K562 (cell line): ENCODE data around the gene TEX14. TPM values are rescaled to one million over a fixed set of nuclear protein-coding genes. Genes with fewer than 3 reads are reported as not detected.

Experiments
- ARID2 ChIP-seq: fragments of 450-650 bp; IDR thresholded peaks from 2 replicates; pipeline ENCODE4 v1.6.1; 2017; ENCODE audit warnings: antibody characterized with exemption, mild to moderate bottlenecking
- BMI1 ChIP-seq: fragments of 150-350 bp; IDR thresholded peaks from 2 replicates; pipeline ENCODE4 v1.6.1; 2014; ENCODE audit warnings: low read length
- E2F6 ChIP-seq, 2 experiments: IDR thresholded peaks; 2 replicates each; pipeline ENCODE4 v1.6.1; 2011; ENCODE audit warnings: borderline replicate concordance in 1 of 2, control low read depth in 1 of 2, low read depth in 1 of 2, low read length in 1 of 2, mild to moderate bottlenecking in 1 of 2, mixed read lengths in 1 of 2, moderate library complexity in 1 of 2; ENCODE audit not compliant: insufficient read depth in 1 of 2, insufficient read length in 1 of 2, poor library complexity in 1 of 2, severe bottlenecking in 1 of 2; ENCODE audit errors: extremely low read depth in 1 of 2
- FOXA1 ChIP-seq: fragments of 450-650 bp; IDR thresholded peaks from 2 replicates; pipeline ENCODE4 v1.6.1; 2016; ENCODE audit warnings: mild to moderate bottlenecking, borderline replicate concordance
- GATAD2A ChIP-seq: fragments of 450-650 bp; IDR thresholded peaks from 2 replicates; pipeline ENCODE4 v1.6.1; 2017
- HNRNPUL1 ChIP-seq: fragments of 200-400 bp; formaldehyde crosslinking; IDR thresholded peaks from 2 replicates; pipeline ENCODE4 v1.6.1; 2017; ENCODE audit warnings: low read length
- MTA1 ChIP-seq: fragments of 450-650 bp; IDR thresholded peaks from 2 replicates; pipeline ENCODE4 v1.6.1; 2017; ENCODE audit warnings: borderline replicate concordance
- NFYB ChIP-seq: IDR thresholded peaks from 2 replicates; pipeline ENCODE4 v1.6.1; 2011; ENCODE audit warnings: mild to moderate bottlenecking, moderate library complexity; ENCODE audit not compliant: insufficient read length; ENCODE audit errors: extremely low read depth
- RB1 ChIP-seq: fragments of 450-650 bp; IDR thresholded peaks from 2 replicates; pipeline ENCODE4 v1.6.1; 2017; ENCODE audit warnings: low read depth, mild to moderate bottlenecking
- RBM15 ChIP-seq: fragments of 200-400 bp; formaldehyde crosslinking; IDR thresholded peaks from 2 replicates; pipeline ENCODE4 v1.6.1; 2018; ENCODE audit warnings: mild to moderate bottlenecking, low read length, moderate library complexity; ENCODE audit not compliant: insufficient read depth
- RERE ChIP-seq: sonication (generic); formaldehyde crosslinking; IDR thresholded peaks from 2 replicates; pipeline ENCODE4 v1.8.0; 2023; ENCODE audit warnings: missing genetic modification reagents, mild to moderate bottlenecking, borderline replicate concordance
- TAL1 ChIP-seq: fragments of 450-650 bp; IDR thresholded peaks from 2 replicates; pipeline ENCODE4 v1.6.1; 2016; ENCODE audit warnings: mild to moderate bottlenecking
- TOE1 ChIP-seq, 2 experiments: fragments of 450-650 bp in 1 of 2; sonication (generic) in 1 of 2; formaldehyde crosslinking in 1 of 2; IDR thresholded peaks; 2 replicates each; pipeline versions ENCODE4 v1.7.1 to v1.8.0; 2016 to 2022; ENCODE audit warnings: borderline replicate concordance in 2 of 2, mild to moderate bottlenecking in 2 of 2, antibody characterized with exemption in 1 of 2, inconsistent platforms in 1 of 2, low read depth in 1 of 2, missing genetic modification reagents in 1 of 2, moderate library complexity in 1 of 2
- ZBED1 ChIP-seq: IDR thresholded peaks from 2 replicates; pipeline ENCODE4 v1.6.1; 2014
- ZBTB2 ChIP-seq: fragments of 450-650 bp; IDR thresholded peaks from 2 replicates; pipeline ENCODE4 v1.6.1; 2016; ENCODE audit warnings: antibody characterized with exemption
- ZNF232 ChIP-seq: sonication (generic); formaldehyde crosslinking; IDR thresholded peaks from 2 replicates; pipeline ENCODE4 v1.8.0; 2022; ENCODE audit warnings: mild to moderate bottlenecking, missing genetic modification reagents
- ZNF431 ChIP-seq: sonication (generic); formaldehyde crosslinking; IDR thresholded peaks from 2 replicates; pipeline ENCODE4 v1.8.0; 2022; ENCODE audit warnings: mild to moderate bottlenecking, missing genetic modification reagents
- ZNF449 ChIP-seq: fragments of 250-450 bp; sonication (Bioruptor Pico); IDR thresholded peaks from 2 replicates; pipeline ENCODE4 v1.8.0; 2022; ENCODE audit warnings: moderate library complexity, mild to moderate bottlenecking, inconsistent platforms
- polyA plus RNA-seq, 8 experiments: library from polyadenylated mRNA; depleted of rRNA in 4 of 8; stranded (reverse) in 5 of 8; unstranded in 3 of 8; fragments of >200 nt; fragmentation: Nextera tagmentation in 2 of 8; fragmentation: Illumina TruSeq in 1 of 8; extraction: Ambion mirVana in 2 of 8; extraction: Trizol in 1 of 8; gene quantifications; 2 replicates each; pipeline versions ENCODE4 v1.2.1 to v1.2.3, GENCODE V29; 2011 to 2014; ENCODE audit warnings: inconsistent platforms in 1 of 8, missing spikeins in 1 of 8
- total RNA-seq, 7 experiments: library from RNA; depleted of rRNA in 6 of 7; stranded (reverse); fragments of >200 nt in 6 of 7; fragmentation: Illumina TruSeq in 2 of 7; extraction: Trizol in 2 of 7; gene quantifications; 2 replicates each; pipeline versions ENCODE4 v1.2.1 to v1.2.3, GENCODE V29; 2011 to 2021; ENCODE audit warnings: low replicate concordance in 1 of 7

TEX14 gene
- total and polyA plus RNA-seq, 9 of the 15 experiments (the other 6 are each of a cell fraction or from before 2014, with no cell fraction given) = 0.05 to 0.12 (median 0.09) TPM; not detected in 1

- no peak for TF ChIP-seq TOE1 (IDR thresholded peaks at IDR 0.05; ENCODE audit: borderline replicate concordance)
- TF ChIP-seq TOE1 (CRISPR knock-in tag; IDR thresholded peaks at IDR 0.05; ENCODE audit: borderline replicate concordance, low read depth) = no peak
- TF ChIP-seq HNRNPUL1 = no peak
- TF ChIP-seq RBM15 = no peak
- no peak for TF ChIP-seq FOXA1
- TF ChIP-seq NFYB = no peak
- no peak for TF ChIP-seq MTA1
- TF ChIP-seq ZNF232 (CRISPR knock-in tag) = no peak
- no peak for TF ChIP-seq ZBTB2
- TF ChIP-seq ZBED1 = no peak
- no peak for TF ChIP-seq BMI1
- TF ChIP-seq ARID2 = no peak
- no peak for TF ChIP-seq TAL1
- no peak for TF ChIP-seq ZNF431 (CRISPR knock-in tag)
- no peak for TF ChIP-seq RERE (CRISPR knock-in tag)
- TF ChIP-seq GATAD2A = no peak
- TF ChIP-seq ZNF449 (CRISPR knock-in tag) = no peak
- TF ChIP-seq RB1 = peak; percentile 50; the same call in 1 of the 2 replicates
- no peak for TF ChIP-seq E2F6 (IDR thresholded peaks at IDR 0.05; ENCODE audit: borderline replicate concordance in 1 of 2, extremely low read depth in 1 of 2, insufficient read depth in 1 of 2, insufficient read length in 1 of 2, low read depth in 1 of 2, low read length in 1 of 2, poor library complexity in 1 of 2, severe bottlenecking in 1 of 2)
These were observed 104.1 kb downstream of the TEX14 start (continued) for GRCh38 chr17:58587713-58588117.
